Neutrophil (primary cell): ENCODE data around the gene PHGDH.

Experiments
- H3K27ac ChIP-seq: fragments of 200-600 bp; sonication (generic); 2 replicates; pipeline ENCODE4 v1.5.1; 2016; ENCODE audit warnings: mild to moderate bottlenecking, moderate library complexity
- H3K27me3 ChIP-seq: fragments of 200-600 bp; sonication (generic); 2 replicates; pipeline ENCODE4 v1.6.0; 2016; ENCODE audit warnings: mild to moderate bottlenecking
- H3K36me3 ChIP-seq: fragments of 200-600 bp; sonication (generic); 2 replicates; pipeline ENCODE4 v1.5.1; 2017
- H3K4me1 ChIP-seq, 2 experiments: fragments of 200-600 bp in 1 of 2; sonication (generic) in 1 of 2; 1 replicate in 1 of 2; 2 replicates in 1 of 2; pipeline versions ENCODE4 v1.5.1 to v1.6.1; 2013 to 2016; ENCODE audit warnings: low read depth in 1 of 2, low read length in 1 of 2, mild to moderate bottlenecking in 1 of 2, moderate library complexity in 1 of 2; ENCODE audit not compliant: control insufficient read depth in 1 of 2, insufficient read depth in 1 of 2
- H3K4me3 ChIP-seq, 2 experiments: fragments of 200-600 bp in 1 of 2; sonication (generic) in 1 of 2; 1 replicate in 1 of 2; 2 replicates in 1 of 2; pipeline ENCODE4 v1.5.1; 2013 to 2016; ENCODE audit warnings: low read depth in 1 of 2, low read length in 1 of 2, mild to moderate bottlenecking in 1 of 2, moderate library complexity in 1 of 2
- H3K9me3 ChIP-seq: fragments of 200-600 bp; sonication (generic); 2 replicates; pipeline ENCODE4 v1.5.1; 2016
- TF ChIP-seq, protein P1 (sequence below): fragments of 200-600 bp; sonication (generic); IDR thresholded peaks from 2 replicates; pipeline ENCODE4 v1.5.1; 2016; ENCODE audit warnings: antibody characterized with exemption

Gene PHGDH

DNA sequence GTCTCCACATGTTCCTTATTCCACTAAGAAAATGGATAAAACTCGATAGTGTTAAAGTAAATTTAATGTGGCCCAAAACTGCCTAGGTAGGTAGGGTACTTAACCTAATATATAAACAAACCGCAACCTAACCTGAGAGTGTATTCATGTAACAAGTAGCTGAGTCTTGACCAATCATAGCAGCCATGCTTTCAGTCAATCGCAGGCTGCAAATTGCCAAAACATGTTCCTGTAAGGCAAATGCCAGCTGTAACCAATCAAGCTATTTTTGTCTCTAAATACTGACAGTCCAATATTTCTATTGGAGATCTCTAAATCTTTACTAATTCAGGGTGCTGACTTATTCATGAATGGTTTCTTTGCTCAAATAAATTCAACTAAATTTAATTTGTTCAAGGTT is 60.0 kb downstream of the PHGDH start:
- TF ChIP-seq, protein P1, sequence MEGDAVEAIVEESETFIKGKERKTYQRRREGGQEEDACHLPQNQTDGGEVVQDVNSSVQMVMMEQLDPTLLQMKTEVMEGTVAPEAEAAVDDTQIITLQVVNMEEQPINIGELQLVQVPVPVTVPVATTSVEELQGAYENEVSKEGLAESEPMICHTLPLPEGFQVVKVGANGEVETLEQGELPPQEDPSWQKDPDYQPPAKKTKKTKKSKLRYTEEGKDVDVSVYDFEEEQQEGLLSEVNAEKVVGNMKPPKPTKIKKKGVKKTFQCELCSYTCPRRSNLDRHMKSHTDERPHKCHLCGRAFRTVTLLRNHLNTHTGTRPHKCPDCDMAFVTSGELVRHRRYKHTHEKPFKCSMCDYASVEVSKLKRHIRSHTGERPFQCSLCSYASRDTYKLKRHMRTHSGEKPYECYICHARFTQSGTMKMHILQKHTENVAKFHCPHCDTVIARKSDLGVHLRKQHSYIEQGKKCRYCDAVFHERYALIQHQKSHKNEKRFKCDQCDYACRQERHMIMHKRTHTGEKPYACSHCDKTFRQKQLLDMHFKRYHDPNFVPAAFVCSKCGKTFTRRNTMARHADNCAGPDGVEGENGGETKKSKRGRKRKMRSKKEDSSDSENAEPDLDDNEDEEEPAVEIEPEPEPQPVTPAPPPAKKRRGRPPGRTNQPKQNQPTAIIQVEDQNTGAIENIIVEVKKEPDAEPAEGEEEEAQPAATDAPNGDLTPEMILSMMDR: no peak
- H3K4me1 ChIP-seq: no peaks in the 10 kb centered on the region
- H3K9me3 ChIP-seq: no peaks in the 10 kb centered on the region
- no peaks in the 10 kb centered on the region for H3K27me3 ChIP-seq
- H3K27ac ChIP-seq: no peak overlapping the region
- H3K4me3 ChIP-seq: no peak overlapping the region
- no peaks in the 10 kb centered on the region for H3K36me3 ChIP-seq

DNA sequence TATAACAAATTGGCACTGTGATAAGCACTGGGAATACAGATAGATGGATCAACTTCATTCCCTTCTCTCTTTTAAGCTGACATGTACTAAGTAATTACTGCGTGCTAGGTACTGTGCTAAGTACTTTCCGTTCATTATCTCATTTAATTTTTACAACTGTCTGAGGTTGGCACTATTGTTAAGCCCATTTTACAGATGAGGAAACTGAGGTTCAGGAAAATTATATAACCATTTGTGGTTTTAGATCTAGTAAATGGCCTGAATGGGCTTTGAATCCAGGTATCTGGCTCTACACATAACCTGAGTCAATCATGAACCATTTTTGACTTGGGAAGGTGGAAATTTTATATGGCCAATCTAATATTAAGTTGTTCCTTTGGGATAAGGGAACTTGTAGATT is 60.6 kb downstream of the PHGDH start:
- Histone ChIP-seq H3K9me3 (no peaks in the 10 kb centered on the region), H3K36me3 (no peaks in the 10 kb centered on the region), H3K27ac (no peak overlapping the region), H3K4me3 (no peak overlapping the region), H3K4me1 (no peaks in the 10 kb centered on the region), H3K27me3 (no peaks in the 10 kb centered on the region)
- TF ChIP-seq, protein P1: no peak

DNA sequence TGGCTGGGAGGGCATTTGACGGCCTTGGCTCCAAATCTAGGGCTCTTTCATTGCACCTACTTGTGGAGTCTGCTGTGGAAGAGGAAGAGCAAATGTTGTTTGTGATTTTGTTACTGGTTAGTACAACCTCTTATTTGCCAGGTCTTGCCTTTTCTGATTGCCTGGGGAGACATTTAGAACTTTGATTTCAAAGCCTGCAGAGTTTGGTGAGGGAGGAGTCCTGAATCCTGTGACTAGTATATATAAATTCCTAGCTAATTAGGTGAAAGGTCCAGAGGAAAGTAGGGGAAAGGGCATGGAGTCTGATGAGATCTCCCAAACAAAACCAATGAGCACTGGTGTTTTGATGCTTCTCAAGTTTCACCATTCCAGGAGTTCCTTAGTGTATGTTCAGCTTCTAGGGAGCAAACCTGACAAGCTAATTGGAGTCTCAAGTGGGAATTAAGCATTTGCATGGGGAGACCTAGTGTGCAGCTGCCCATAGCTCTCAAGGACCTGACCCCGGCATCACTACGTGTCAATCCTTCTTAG is 62.0 kb downstream of the PHGDH start:
- H3K27ac ChIP-seq: no peak overlapping the region
- TF ChIP-seq, protein P1: no peak
- no peak overlapping the region for H3K4me3 ChIP-seq
- no peaks in the 10 kb centered on the region for H3K4me1 ChIP-seq
- no peaks in the 10 kb centered on the region for H3K27me3 ChIP-seq
- no peaks in the 10 kb centered on the region for H3K36me3 ChIP-seq
- no peaks in the 10 kb centered on the region for H3K9me3 ChIP-seq

DNA sequence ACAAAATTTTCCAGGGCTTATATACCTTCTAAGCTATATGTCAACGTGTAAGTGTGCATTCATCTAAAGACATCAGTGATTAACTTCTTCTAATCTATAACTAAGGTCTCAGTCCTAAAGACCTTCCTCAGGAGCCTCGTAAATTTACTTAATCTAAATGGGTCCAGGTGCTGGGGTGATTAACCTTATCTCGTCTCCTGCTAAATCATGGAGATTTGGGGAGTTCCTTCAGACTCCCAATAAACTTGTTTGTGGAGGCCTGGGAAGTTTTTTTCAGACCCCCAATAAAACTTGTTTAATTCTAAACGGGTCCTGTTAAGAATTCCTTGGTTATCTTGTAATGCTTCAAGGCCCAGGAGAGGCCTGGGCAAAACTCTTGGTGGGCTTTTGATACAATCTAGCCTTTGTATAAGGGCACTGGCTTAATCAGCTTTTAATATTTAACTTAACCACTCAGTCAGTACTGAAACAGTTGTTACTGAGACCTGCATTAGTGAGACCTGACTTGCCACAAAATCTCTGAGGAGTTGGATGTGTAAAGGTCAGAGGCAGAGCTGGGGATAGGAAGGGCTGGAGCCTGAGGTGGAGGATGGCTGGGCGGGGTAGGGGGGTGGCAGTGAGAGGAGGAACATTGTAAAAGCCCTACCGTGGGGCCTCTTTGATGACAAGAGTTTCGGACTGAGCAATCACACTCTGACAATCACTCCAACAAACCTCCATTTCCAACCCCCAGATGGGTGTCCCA is 63.2 kb downstream of the PHGDH start:
- TF ChIP-seq, protein P1: no peak
- Histone ChIP-seq H3K4me3 (no peak overlapping the region), H3K9me3 (no peaks in the 10 kb centered on the region), H3K4me1 (no peaks in the 10 kb centered on the region), H3K27me3 (no peaks in the 10 kb centered on the region), H3K36me3 (no peaks in the 10 kb centered on the region), H3K27ac (no peak overlapping the region)

DNA sequence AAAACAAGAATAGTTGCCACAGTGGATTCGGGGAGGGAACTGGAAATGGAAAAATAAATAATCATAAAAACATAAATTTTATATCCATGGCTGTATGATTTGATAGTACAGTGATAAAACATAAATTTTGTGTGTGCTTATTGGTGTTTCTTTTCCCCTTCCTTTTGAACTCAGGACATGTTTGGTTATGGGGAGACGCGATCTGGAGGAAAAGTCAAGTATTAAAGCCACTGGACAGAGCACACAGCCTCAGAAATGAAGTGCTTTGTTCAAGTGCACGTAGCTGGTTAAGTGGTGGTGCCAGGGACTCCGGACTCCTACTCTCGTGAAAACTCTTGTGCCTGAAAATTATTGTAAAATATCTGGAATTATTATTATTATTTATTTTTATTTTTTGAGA is 66.6 kb downstream of the PHGDH start:
- no peak overlapping the region for H3K27ac ChIP-seq
- TF ChIP-seq, protein P1: no peak
- no peaks in the 10 kb centered on the region for H3K9me3 ChIP-seq

More for the DNA sequence above, 66.6 kb downstream of the PHGDH start:
- peaks cover 6 to 10% of the 10 kb centered on the region in 2 experiments for H3K4me1 ChIP-seq
- no peaks in the 10 kb centered on the region for H3K36me3 ChIP-seq
- no peaks in the 10 kb centered on the region for H3K27me3 ChIP-seq
- no peak overlapping the region for H3K4me3 ChIP-seq
